K562 (cell line): ENCODE data around the gene STARD13.

Experiments
- CTCF ChIP-seq, 3 experiments: IDR thresholded peaks in 2 of 3; conservative IDR thresholded peaks in 1 of 3; 2 replicates each; pipeline ENCODE4 v1.5.1; 2011 to 2012; ENCODE audit warnings: low read length in 3 of 3, mild to moderate bottlenecking in 3 of 3, control low read depth in 2 of 3, improper control_type of control experiment in 1 of 3, inconsistent platforms in 1 of 3, low read depth in 1 of 3, mixed read lengths in 1 of 3, moderate library complexity in 1 of 3; ENCODE audit not compliant: insufficient read depth in 2 of 3
- EZH2 ChIP-seq: IDR thresholded peaks from 2 replicates; pipeline ENCODE4 v1.6.1; 2012; ENCODE audit warnings: low read depth, mild to moderate bottlenecking, inconsistent platforms, low read length, borderline replicate concordance
- POLR2AphosphoS5 ChIP-seq: IDR thresholded peaks from 2 replicates; pipeline ENCODE4 v1.6.1; 2011; ENCODE audit warnings: mild to moderate bottlenecking, low read depth, low read length, moderate library complexity; ENCODE audit not compliant: control insufficient read depth, insufficient read depth
- SRSF1 ChIP-seq: fragments of 200-400 bp; formaldehyde crosslinking; IDR thresholded peaks from 2 replicates; pipeline ENCODE4 v1.6.1; 2017; ENCODE audit warnings: mild to moderate bottlenecking, low read depth, low read length, moderate library complexity
- ZNF184 ChIP-seq: sonication (generic); formaldehyde crosslinking; IDR thresholded peaks from 2 replicates; pipeline ENCODE4 v1.5.0; 2020; ENCODE audit warnings: missing genetic modification reagents

- no peak for TF ChIP-seq CTCF (IDR thresholded peaks at IDR 0.05 in 2 of 3, conservative IDR thresholded peaks at IDR 0.05 in 1 of 3; ENCODE audit: insufficient read depth in 2 of 3, low read depth in 1 of 3, low read length in 3 of 3)
- TF ChIP-seq POLR2AphosphoS5 = no peak
- TF ChIP-seq ZNF184 (CRISPR knock-in tag) = no peak
- no peak for TF ChIP-seq SRSF1
- TF ChIP-seq EZH2 = no peak
Observed at GRCh38 chr13:33081666-33082065, 203.9 kb downstream of the STARD13 start.
